GM18511 (cell line): Measurements from ENCODE around the gene RAB3IL1.

Experiments
- ATAC-seq: cut with Tn5 transposase; IDR thresholded peaks from one replicate; pipeline ENCODE4 v1.9.1; 2021; ENCODE audit warnings: mild to moderate bottlenecking, moderate library complexity; ENCODE audit not compliant: unreplicated experiment

The RAB3IL1 gene

GRCh38 chr11:61905801-61906521 is 11.4 kb downstream of the RAB3IL1 start:
- ATAC-seq = no peak

GRCh38 chr11:61905067-61905696 is 12.2 kb downstream of the RAB3IL1 start:
- ATAC-seq = no peak

- ATAC-seq = no peak
Observed at GRCh38 chr11:61904539-61905048, 12.8 kb downstream of the RAB3IL1 start.

GRCh38 chr11:61903845-61904244 is 13.5 kb downstream of the RAB3IL1 start:
- no peak for ATAC-seq

GRCh38 chr11:61902313-61902712 is 15.1 kb downstream of the RAB3IL1 start:
- no peak for ATAC-seq

GRCh38 chr11:61901397-61901796 is 16.0 kb downstream of the RAB3IL1 start:
- no peak for ATAC-seq

DNA sequence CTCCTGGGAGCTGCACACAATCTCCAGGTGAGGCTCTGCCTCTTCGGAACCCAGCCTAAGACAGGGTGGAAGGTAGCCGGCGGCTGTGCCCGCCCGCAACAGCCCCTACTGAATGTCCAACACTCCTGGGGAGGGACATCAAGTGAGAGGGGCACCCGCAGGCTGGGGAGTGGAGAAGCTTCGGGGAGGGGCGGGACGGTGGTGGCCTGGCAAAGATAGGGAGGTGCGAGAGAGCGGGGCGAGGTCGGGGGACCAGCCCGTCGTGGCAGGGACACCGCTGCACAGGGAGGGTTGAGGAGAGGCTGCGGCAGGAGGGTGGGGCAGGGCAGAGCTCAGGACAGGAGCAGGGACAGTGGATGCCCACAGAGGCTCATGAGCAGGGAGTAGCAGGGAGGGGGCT is 17.1 kb downstream of the RAB3IL1 start:
- no peak for ATAC-seq

GRCh38 chr11:61899146-61899841 is 18.1 kb downstream of the RAB3IL1 start:
- peak; percentile 83 for ATAC-seq

DNA sequence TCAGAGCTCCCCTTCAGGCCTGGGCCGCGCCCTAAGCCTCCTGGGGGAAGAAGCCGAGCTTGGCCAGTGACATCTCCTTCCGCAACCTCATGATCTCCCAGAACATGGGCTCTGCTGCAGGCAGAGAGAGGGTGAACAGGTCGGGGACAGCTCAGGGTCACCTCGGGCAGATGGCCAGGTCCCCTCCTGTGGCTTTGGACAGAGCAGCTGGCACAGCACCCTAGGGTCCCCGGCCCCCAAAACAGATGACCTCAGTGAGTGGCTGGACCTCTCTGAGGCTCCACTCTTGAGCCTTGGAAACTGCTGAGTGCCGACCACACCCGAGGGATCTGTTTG is 19.2 kb downstream of the RAB3IL1 start:
- no peak for ATAC-seq

DNA sequence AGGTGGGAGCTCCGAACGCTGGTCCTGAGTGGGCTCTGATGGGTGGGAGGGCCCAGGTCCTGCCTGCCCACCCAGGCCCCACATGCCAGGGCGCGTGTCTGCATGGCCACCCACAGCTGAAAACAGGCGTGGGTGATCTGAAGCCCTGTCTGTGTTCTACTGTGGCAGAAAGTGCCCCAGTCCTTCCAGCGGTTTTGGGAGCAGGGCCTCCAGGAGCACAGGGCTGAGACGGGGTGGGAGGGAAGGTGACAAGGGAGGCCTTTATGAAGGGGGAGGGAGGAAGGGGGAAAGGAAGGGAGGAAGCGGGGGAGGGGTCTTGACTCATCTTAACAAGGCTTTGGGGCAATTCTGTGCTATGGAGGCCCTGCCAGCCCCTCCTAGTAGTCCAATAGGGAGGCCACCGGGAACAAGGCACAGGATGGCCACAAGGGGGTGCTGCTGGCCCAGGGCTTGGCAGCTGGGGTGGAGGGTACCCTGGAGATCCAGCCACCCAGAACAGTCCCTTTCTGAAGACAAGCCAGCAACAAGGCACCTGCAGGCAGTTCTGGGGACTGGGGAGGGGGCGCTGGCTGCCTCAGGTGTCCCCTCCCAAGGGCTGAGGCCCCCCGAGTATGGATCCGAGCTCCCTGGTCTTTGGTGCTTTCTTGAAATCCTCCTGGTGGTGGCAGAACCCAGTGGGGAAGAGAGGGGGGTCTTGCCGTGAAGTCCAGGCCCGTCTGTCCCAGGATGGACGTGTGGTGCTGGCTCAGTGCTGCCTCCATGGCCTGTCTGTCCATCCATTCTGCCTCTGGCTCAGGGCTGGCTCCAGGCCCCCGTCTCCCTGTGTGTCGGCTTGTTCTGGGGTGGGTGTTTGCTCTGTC is 19.7 kb downstream of the RAB3IL1 start:
- peak; percentile 56 for ATAC-seq

DNA sequence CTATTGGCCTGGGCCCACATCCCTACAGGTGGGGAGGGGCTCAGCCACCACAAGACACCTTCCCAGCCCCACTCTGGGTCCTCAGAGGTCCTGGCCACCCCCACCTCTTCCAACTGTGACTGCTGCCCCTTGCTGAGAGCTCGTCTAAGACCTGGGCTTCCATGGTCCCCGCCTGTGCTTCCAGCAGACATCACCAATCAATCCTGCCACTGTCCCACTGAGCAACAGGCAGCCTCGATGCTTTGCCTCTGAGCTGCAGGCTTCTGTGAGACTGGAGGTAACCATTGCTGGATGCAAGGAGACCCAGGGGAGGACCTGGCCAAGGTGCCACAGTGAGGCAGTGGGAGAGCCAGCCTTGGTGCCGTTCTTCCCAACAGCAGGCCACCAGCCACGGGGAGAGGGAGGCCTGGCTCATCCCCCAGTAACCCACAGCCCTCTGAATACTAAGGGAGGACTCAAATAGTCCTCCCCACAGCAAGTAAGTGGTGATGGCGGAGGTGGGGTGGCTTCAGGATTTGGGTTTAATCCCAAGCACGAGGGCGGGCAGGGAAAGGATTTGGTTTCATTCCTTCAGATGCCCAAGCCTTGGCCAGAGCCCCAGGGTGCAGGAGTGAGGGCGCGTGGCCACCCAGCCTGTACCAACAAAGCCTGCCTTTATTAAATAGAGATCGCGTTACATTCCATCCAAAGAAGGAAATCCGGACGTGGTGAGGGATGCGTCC is 20.5 kb downstream of the RAB3IL1 start:
- no peak for ATAC-seq

GRCh38 chr11:61895718-61896059 is 21.7 kb downstream of the RAB3IL1 start:
- no peak for ATAC-seq

- ATAC-seq = no peak
Observed at GRCh38 chr11:61895046-61895717, 22.2 kb downstream of the RAB3IL1 start.

- ATAC-seq = no peak
Observed at GRCh38 chr11:61893981-61894380, 23.4 kb downstream of the RAB3IL1 start.

DNA sequence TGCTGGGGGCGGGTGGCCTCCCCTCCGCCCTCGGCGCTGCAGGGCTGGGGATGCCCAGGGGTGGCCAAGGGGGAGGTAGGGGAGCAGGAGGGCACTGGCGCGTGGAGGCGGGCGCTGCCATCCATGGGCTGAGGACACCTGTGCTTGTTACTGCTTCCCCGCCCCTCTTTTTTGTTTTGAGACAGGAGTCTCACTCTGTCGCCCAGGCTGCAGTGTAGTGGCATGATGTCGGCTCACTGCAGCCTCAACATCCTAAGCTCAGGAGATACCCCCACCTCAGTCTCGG is 25.3 kb downstream of the RAB3IL1 start:
- no peak for ATAC-seq

DNA sequence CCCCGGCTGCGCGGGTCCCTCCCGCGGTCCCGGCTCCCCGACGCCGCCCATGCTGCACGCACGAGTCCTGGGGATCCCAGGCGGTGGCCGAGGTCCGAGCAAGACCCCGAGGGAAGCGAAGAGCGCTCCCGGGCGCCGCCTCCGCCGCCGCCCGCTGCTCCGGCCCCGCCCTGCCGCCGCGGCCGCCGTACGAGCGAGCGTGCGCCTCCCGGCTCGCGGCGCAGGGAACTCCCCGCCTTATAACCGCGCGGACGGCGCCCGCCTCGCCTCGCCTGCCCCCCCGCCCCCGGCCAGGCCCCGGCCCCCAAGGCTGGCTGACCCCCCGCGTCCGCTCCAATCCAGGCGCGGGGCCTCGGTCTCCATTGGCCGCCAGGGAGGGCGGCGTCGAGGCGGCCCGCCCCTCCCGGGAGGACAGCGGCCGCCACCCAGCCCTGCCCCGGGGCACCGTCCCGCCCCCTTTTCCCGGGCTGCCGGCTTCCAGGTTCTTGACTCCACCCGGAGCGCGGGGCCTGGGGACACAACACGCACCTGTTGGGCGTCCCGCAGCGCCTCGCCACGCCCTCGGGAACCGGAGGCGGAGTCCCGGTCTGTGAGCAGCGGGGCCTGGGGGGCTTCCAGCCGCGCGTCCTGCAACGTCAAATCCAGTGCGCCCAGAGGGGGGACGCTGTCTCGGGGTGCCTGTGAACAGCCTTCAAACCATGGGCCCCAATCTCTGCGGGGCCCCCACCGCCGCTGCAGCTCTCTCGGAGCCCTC is 25.9 kb downstream of the RAB3IL1 start, which contains the start of gene FADS3:
FADS3 (minus strand) TSS at position 215 of the 754 bp plus-strand sequence; CDS start at position 51, 164 bp downstream.
- peak; percentile 72 for ATAC-seq

DNA sequence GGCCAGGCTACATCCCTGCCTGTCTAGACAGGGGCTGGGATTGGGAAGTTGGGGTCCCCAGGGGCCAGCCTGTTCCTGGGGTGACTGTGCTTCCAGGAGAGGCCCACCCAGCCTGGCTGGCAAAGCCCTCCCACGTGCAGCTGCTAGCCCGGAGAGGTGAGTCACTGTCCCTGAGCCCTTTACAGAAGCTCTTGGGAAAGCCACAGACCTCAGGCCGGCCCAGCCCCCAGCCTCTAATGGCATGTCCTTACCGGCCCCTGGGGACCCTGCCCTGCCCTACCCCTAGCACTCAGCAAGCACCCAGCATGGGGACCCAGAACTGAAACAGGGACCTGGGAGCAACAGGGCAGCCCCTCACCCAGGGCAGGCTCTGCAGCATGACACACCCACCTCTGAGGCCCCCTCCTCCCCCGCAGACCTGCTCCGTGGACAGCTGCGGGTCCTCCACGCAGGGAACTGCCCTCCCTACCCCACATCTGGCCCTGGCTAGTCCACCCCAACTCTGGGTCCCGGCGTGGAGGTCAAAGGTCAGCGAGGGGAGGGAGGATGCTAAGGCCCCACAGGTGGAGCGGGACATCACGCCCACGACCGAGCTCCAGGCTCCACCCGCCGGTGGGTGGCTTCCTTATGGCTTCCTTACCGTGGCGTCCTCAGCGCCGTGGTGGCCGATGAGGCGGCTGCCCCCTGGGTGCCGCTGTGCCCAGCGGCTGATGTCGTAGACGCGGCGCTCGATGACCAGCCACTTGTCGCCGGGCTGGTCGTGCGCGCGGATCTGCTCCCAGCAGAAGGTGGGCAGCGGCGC is 26.6 kb downstream of the RAB3IL1 start:
- ATAC-seq = peak; percentile 44

- ATAC-seq = no peak
Observed at GRCh38 chr11:61889831-61890230, 27.5 kb downstream of the RAB3IL1 start.
